ENCODE measurements around the gene KMT2B.

- TF ChIP-seq, protein P1, sequence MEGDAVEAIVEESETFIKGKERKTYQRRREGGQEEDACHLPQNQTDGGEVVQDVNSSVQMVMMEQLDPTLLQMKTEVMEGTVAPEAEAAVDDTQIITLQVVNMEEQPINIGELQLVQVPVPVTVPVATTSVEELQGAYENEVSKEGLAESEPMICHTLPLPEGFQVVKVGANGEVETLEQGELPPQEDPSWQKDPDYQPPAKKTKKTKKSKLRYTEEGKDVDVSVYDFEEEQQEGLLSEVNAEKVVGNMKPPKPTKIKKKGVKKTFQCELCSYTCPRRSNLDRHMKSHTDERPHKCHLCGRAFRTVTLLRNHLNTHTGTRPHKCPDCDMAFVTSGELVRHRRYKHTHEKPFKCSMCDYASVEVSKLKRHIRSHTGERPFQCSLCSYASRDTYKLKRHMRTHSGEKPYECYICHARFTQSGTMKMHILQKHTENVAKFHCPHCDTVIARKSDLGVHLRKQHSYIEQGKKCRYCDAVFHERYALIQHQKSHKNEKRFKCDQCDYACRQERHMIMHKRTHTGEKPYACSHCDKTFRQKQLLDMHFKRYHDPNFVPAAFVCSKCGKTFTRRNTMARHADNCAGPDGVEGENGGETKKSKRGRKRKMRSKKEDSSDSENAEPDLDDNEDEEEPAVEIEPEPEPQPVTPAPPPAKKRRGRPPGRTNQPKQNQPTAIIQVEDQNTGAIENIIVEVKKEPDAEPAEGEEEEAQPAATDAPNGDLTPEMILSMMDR (IDR thresholded peaks at IDR 0.05) = no peak
- no peak for TF ChIP-seq POLR2A (IDR thresholded peaks at IDR 0.05)
Measured at GRCh38 chr19:35714601-35715354, 3.0 kb upstream of the KMT2B start.

Data from lower leg skin (tissue), 3 donors.